H1 (cell line): ENCODE measurements around the gene SLC6A19. TPM values are rescaled to one million over a fixed set of nuclear protein-coding genes. Genes with fewer than 3 reads are reported as not detected.

Experiments
- CTCF ChIA-PET: fragments of 300-600 bp; sonication (Branson Sonifier 250); formaldehyde crosslinking; loops from one replicate; lab custom pipeline; 2021; ENCODE audit not compliant: partially characterized antibody; lab: Charles Lee
- POLR2A ChIA-PET: fragments of 300-600 bp; sonication (Branson Sonifier 250); formaldehyde crosslinking; loops from one replicate; lab custom pipeline; 2021; ENCODE audit warnings: inconsistent platforms; ENCODE audit not compliant: partially characterized antibody; lab: Charles Lee
- DNase-seq, 2 experiments: peaks; one replicate each; pipeline versions ENCODE4 v3.0.0 to v3.0.0-alpha.2; 2010 to 2022; ENCODE audit warnings: low spot score in 2 of 2, low read depth in 1 of 2, mixed read lengths in 1 of 2
- FAIRE-seq: peaks from 2 replicates; lab custom pipeline; 2011; peaks lifted over from hg19 to GRCh38; lab: Jason Lieb, UNC
- H2AFZ ChIP-seq: 2 replicates; pipeline ENCODE4 v1.8.1; 2012; ENCODE audit warnings: low read length, inconsistent platforms
- H2AK5ac ChIP-seq: 2 replicates; pipeline ENCODE4 v1.6.1; 2013; ENCODE audit warnings: low read depth, low read length
- H2BK120ac ChIP-seq: replicated peaks from 2 replicates; pipeline ENCODE3; 2013; ENCODE audit warnings: low read depth, low read length, inconsistent platforms
- H2BK12ac ChIP-seq: 2 replicates; pipeline ENCODE4 v1.6.1; 2013; ENCODE audit warnings: low read depth, low read length
- H2BK15ac ChIP-seq: 2 replicates; pipeline ENCODE4 v1.6.1; 2013; ENCODE audit warnings: low read length
- H2BK20ac ChIP-seq: 2 replicates; pipeline ENCODE4 v1.6.1; 2013; ENCODE audit warnings: low read length
- H2BK5ac ChIP-seq: 2 replicates; pipeline ENCODE4 v1.6.1; 2013; ENCODE audit warnings: low read depth, low read length
- H3K14ac ChIP-seq: 2 replicates; pipeline ENCODE4 v1.6.1; 2013; ENCODE audit warnings: inconsistent platforms; ENCODE audit not compliant: insufficient read length
- H3K18ac ChIP-seq: 2 replicates; pipeline ENCODE4 v1.6.1; 2013; ENCODE audit warnings: low read length; ENCODE audit errors: extremely low read depth
- H3K23ac ChIP-seq: 2 replicates; pipeline ENCODE4 v1.6.1; 2013; ENCODE audit warnings: inconsistent platforms; ENCODE audit not compliant: insufficient read length
- H3K23me2 ChIP-seq: 2 replicates; pipeline ENCODE4 v1.6.1; 2013; ENCODE audit warnings: low read depth, low read length
- H3K27ac ChIP-seq: 2 replicates; pipeline ENCODE4 v1.6.1; 2011; ENCODE audit warnings: low read depth, low read length, inconsistent platforms
- H3K27me3 ChIP-seq, 4 experiments: replicated peaks in 1 of 4; 1 replicate in 1 of 4; 2 replicates in 3 of 4; pipeline versions ENCODE4 v1.6.1 to v1.8.1; 2011 to 2013; ENCODE audit warnings: low read length in 3 of 4, mild to moderate bottlenecking in 3 of 4, inconsistent platforms in 2 of 4, mixed read lengths in 2 of 4, moderate library complexity in 1 of 4; ENCODE audit not compliant: control insufficient read depth in 3 of 4, insufficient read depth in 3 of 4; ENCODE audit errors: extremely low read depth in 1 of 4
- H3K36me3 ChIP-seq, 4 experiments: 2 replicates each; pipeline versions ENCODE4 v1.6.1 to v1.8.1; 2011 to 2013; ENCODE audit warnings: mild to moderate bottlenecking in 4 of 4, low read length in 3 of 4, moderate library complexity in 2 of 4, control low read depth in 1 of 4, inconsistent platforms in 1 of 4; ENCODE audit not compliant: insufficient read depth in 4 of 4, control insufficient read depth in 2 of 4
- H3K4ac ChIP-seq: replicated peaks from 2 replicates; pipeline ENCODE3; 2013; ENCODE audit warnings: low read length, low read depth, mixed read lengths, inconsistent platforms; ENCODE audit not compliant: insufficient read length
- H3K4me1 ChIP-seq, 4 experiments: replicated peaks in 1 of 4; 1 replicate in 1 of 4; 2 replicates in 3 of 4; pipeline versions ENCODE4 v1.6.1 to v1.8.1; 2011 to 2013; ENCODE audit warnings: low read length in 3 of 4, inconsistent platforms in 2 of 4, mixed read lengths in 1 of 4; ENCODE audit not compliant: insufficient read depth in 4 of 4, control insufficient read depth in 3 of 4
- H3K4me2 ChIP-seq, 2 experiments: 2 replicates each; pipeline versions ENCODE4 v1.6.1 to v1.8.1; 2011 to 2013; ENCODE audit warnings: low read depth in 2 of 2, low read length in 2 of 2, control low read depth in 1 of 2, inconsistent platforms in 1 of 2, mild to moderate bottlenecking in 1 of 2; ENCODE audit not compliant: insufficient read depth in 1 of 2
- H3K4me3 ChIP-seq, 4 experiments: fragments of 200-600, 300-600 bp in 1 of 4; sonication (generic), shearing (Covaris generic), sonication (Bioruptor Twin) in 1 of 4; 2 replicates each; pipeline versions ENCODE4 v1.5.1 to v1.8.1; 2011 to 2016; ENCODE audit warnings: low read length in 4 of 4, low read depth in 3 of 4, control low read depth in 2 of 4, inconsistent platforms in 2 of 4, mild to moderate bottlenecking in 2 of 4, mixed read lengths in 1 of 4, moderate library complexity in 1 of 4; ENCODE audit not compliant: insufficient read depth in 2 of 4; ENCODE audit errors: extremely low read depth in 1 of 4
- H3K56ac ChIP-seq: replicated peaks from 2 replicates; pipeline ENCODE3; 2013; ENCODE audit warnings: low read depth, mild to moderate bottlenecking, mixed read lengths, low read length, inconsistent platforms; ENCODE audit not compliant: insufficient read length
- H3K79me1 ChIP-seq: 2 replicates; pipeline ENCODE4 v1.6.1; 2013; ENCODE audit warnings: low read depth, low read length, control low read depth
- H3K79me2 ChIP-seq, 2 experiments: 2 replicates each; pipeline versions ENCODE4 v1.6.1 to v1.8.1; 2012 to 2013; ENCODE audit warnings: low read length in 2 of 2, mild to moderate bottlenecking in 2 of 2, inconsistent platforms in 1 of 2; ENCODE audit not compliant: insufficient read depth in 2 of 2, control insufficient read depth in 1 of 2
- H3K9ac ChIP-seq, 4 experiments: replicated peaks in 1 of 4; 1 replicate in 1 of 4; 2 replicates in 3 of 4; pipeline versions ENCODE4 v1.6.1 to v1.8.1; 2011 to 2013; ENCODE audit warnings: low read depth in 3 of 4, low read length in 3 of 4, control low read depth in 2 of 4, mild to moderate bottlenecking in 2 of 4, moderate library complexity in 2 of 4, inconsistent platforms in 1 of 4; ENCODE audit errors: extremely low read depth in 1 of 4
- H3K9me3 ChIP-seq, 2 experiments: 2 replicates each; pipeline versions ENCODE4 v1.6.1 to v1.8.1; 2012 to 2013; ENCODE audit warnings: mild to moderate bottlenecking in 2 of 2, moderate library complexity in 2 of 2, control low read depth in 1 of 2, inconsistent platforms in 1 of 2, low read depth in 1 of 2, low read length in 1 of 2, mixed read lengths in 1 of 2; ENCODE audit not compliant: insufficient read depth in 2 of 2
- H4K20me1 ChIP-seq, 2 experiments: replicated peaks in 1 of 2; 2 replicates each; pipeline versions ENCODE3 to v1.8.1; 2011 to 2013; ENCODE audit warnings: inconsistent platforms in 2 of 2, low read length in 2 of 2, mild to moderate bottlenecking in 1 of 2; ENCODE audit not compliant: insufficient read depth in 2 of 2, control insufficient read depth in 1 of 2
- H4K5ac ChIP-seq: 2 replicates; pipeline ENCODE4 v1.6.1; 2013; ENCODE audit warnings: low read length, low read depth, mixed read lengths, inconsistent platforms; ENCODE audit not compliant: insufficient read length
- H4K8ac ChIP-seq: 2 replicates; pipeline ENCODE4 v1.8.0; 2013; ENCODE audit warnings: mild to moderate bottlenecking, moderate library complexity, low read length, inconsistent platforms; ENCODE audit not compliant: insufficient read depth; ENCODE audit errors: extremely low read depth
- H4K91ac ChIP-seq: replicated peaks from 2 replicates; pipeline ENCODE3; 2013; ENCODE audit warnings: low read length, mixed read lengths, inconsistent platforms; ENCODE audit not compliant: insufficient read length
- ASH2L ChIP-seq: fragments of 200-600, 300-600 bp; sonication (generic); IDR thresholded peaks from one replicate; pipeline ENCODE4 v1.7.1; 2017; ENCODE audit warnings: low read length
- ATF3 ChIP-seq: IDR thresholded peaks from 2 replicates; pipeline ENCODE4 v1.6.1; 2011; ENCODE audit warnings: low read depth, mild to moderate bottlenecking, low read length; ENCODE audit not compliant: insufficient read depth
- CTCF ChIP-seq, 3 experiments: IDR thresholded peaks; 1 replicate in 2 of 3; 2 replicates in 1 of 3; pipeline versions ENCODE4 v1.5.1 to v1.6.1; 2011; ENCODE audit warnings: low read length in 3 of 3, mild to moderate bottlenecking in 3 of 3, inconsistent platforms in 2 of 3, low read depth in 1 of 3, moderate library complexity in 1 of 3; ENCODE audit not compliant: insufficient read depth in 1 of 3; ENCODE audit errors: control extremely low read depth in 1 of 3
- GTF2F1 ChIP-seq: IDR thresholded peaks from 2 replicates; pipeline ENCODE4 v1.6.1; 2012; ENCODE audit warnings: low read depth, low read length, improper control_type of control experiment, borderline replicate concordance
- HDAC2 ChIP-seq, 2 experiments: fragments of 300-600 bp in 1 of 2; sonication (generic) in 1 of 2; IDR thresholded peaks; 2 replicates each; pipeline ENCODE4 v1.6.1; 2011 to 2012; ENCODE audit warnings: low read depth in 2 of 2, low read length in 2 of 2, mild to moderate bottlenecking in 2 of 2, moderate library complexity in 2 of 2, borderline replicate concordance in 1 of 2, inconsistent platforms in 1 of 2
- MAX ChIP-seq: IDR thresholded peaks from 2 replicates; pipeline ENCODE4 v1.6.1; 2012; ENCODE audit warnings: inconsistent platforms
- PHF8 ChIP-seq: fragments of 200-600 bp; sonication (generic); conservative IDR thresholded peaks from 2 replicates; pipeline ENCODE4 v1.7.1; 2012; ENCODE audit warnings: low read depth, mild to moderate bottlenecking, inconsistent platforms, low read length, moderate library complexity
- SIRT6 ChIP-seq: IDR thresholded peaks from one replicate; pipeline ENCODE4 v1.7.1; 2012; ENCODE audit warnings: low read length, inconsistent platforms
- TEAD4 ChIP-seq: IDR thresholded peaks from 2 replicates; pipeline ENCODE4 v1.6.1; 2012; ENCODE audit warnings: low read depth, low read length, inconsistent platforms, mixed read lengths
- WGBS, 2 experiments: shearing (Covaris generic) in 1 of 2; methylation state at CpG; one replicate each; pipeline versions ENCODE4 v1.1.6 to v1.1.7; 2013 to 2015; ENCODE audit warnings: low lambda C conversion rate in 2 of 2, mixed read lengths in 2 of 2, inconsistent platforms in 1 of 2, low coverage in 1 of 2, missing lambda C conversion rate in 1 of 2; ENCODE audit not compliant: insufficient replicate concordance in 2 of 2, insufficient coverage in 1 of 2, insufficient read length in 1 of 2; ENCODE audit errors: extremely low coverage in 1 of 2, missing lambda C conversion rate in 1 of 2; 5-methylcytosine and 5-hydroxymethylcytosine counted together
- polyA plus RNA-seq, 7 experiments: library from polyadenylated mRNA; depleted of rRNA in 3 of 7; stranded (reverse) in 5 of 7; unstranded in 2 of 7; fragments of >200 nt in 5 of 7; fragments of 200-250 nt in 2 of 7; gene quantifications; 1 replicate in 5 of 7; 2 replicates in 1 of 7; 4 replicates in 1 of 7; pipeline versions ENCODE4 v1.2.1 to v1.2.3, GENCODE V29; 2011 to 2013; ENCODE audit warnings: missing spikeins in 2 of 7, mixed read lengths in 2 of 7
- total RNA-seq: library from RNA; stranded (reverse); fragmentation: NEBNext Ultra II Directional; extraction: Animal tissue kit (Norgen Biotek cat#: 25700); gene quantifications from 2 replicates; pipeline ENCODE4 v1.2.1, GENCODE V29; 2021

Gene SLC6A19
- total and polyA plus RNA-seq, 2 of the 8 experiments (the other 6 are each of a cell fraction or from before 2014, with no cell fraction given): 0.02 TPM; not detected in 1

- H2BK120ac ChIP-seq: no peak overlapping the region
- H2BK15ac ChIP-seq: no peak overlapping the region
- H3K23ac ChIP-seq: no peak overlapping the region
- no peak overlapping the region for H3K4me2 ChIP-seq
- H3K14ac ChIP-seq: no peak overlapping the region
- 86% methylated on average over 9 of the region's 9 CpGs; no CpG with 5 or more reads in 1 of the 2 experiments for WGBS, 2 experiments
- ChIA-PET POLR2A (interaction anchor here (0.6 kb wide), 1 partner anchor 373 kb away, joined by 4 read pairs; no protein-coding TSS in a partner anchor), CTCF (interaction anchor here (0.6 kb wide), 1 partner anchor 11 kb away, joined by 3 read pairs; no protein-coding TSS in a partner anchor)
- no peak overlapping the region for H4K5ac ChIP-seq
- H2BK12ac ChIP-seq: no peak overlapping the region; the same call in 1 of the 2 replicates
- peaks cover 6% of the 10 kb centered on the region; the same call in 1 of the 2 replicates for H3K23me2 ChIP-seq
- peaks cover 0 to 2% (median 0%) of the 10 kb centered on the region in 4 experiments; a peak in 2 of 7 replicates for H3K4me1 ChIP-seq
- H3K56ac ChIP-seq: no peak overlapping the region
- H3K9ac ChIP-seq: no peak overlapping the region
- H3K18ac ChIP-seq: no peak overlapping the region
- no peak overlapping the region for H2AK5ac ChIP-seq
- no peak overlapping the region for H3K27ac ChIP-seq
- no peak overlapping the region for H4K91ac ChIP-seq
- no peaks in the 10 kb centered on the region; a peak in 1 of 7 replicates for H3K27me3 ChIP-seq
- no peaks in the 10 kb centered on the region for H3K36me3 ChIP-seq
- no peak overlapping the region for H4K8ac ChIP-seq
- FAIRE-seq (no peak), DNase-seq (no peak)
- peaks cover 0 to 3% of the 10 kb centered on the region in 2 experiments for H4K20me1 ChIP-seq
- no peak overlapping the region for H3K4ac ChIP-seq
- H3K79me2 ChIP-seq: no peaks in the 10 kb centered on the region
- H3K9me3 ChIP-seq: peaks cover 0 to 4% of the 10 kb centered on the region in 2 experiments; a peak in 1 of 4 replicates
- H2BK5ac ChIP-seq: no peak overlapping the region
- H2AFZ ChIP-seq: no peak overlapping the region
- no peaks in the 10 kb centered on the region for H3K79me1 ChIP-seq
- H3K4me3 ChIP-seq: no peak overlapping the region
- H2BK20ac ChIP-seq: no peak overlapping the region
- TF ChIP-seq HDAC2 (IDR thresholded peaks at IDR 0.05; ENCODE audit: borderline replicate concordance in 1 of 2, low read depth in 2 of 2, low read length in 2 of 2) (no peak), PHF8 (no peak), MAX (no peak), SIRT6 (no peak), ASH2L (no peak), TEAD4 (no peak), CTCF (IDR thresholded peaks at IDR 0.05; ENCODE audit: control extremely low read depth in 1 of 3, insufficient read depth in 1 of 3, low read depth in 1 of 3, low read length in 3 of 3) (no peak), GTF2F1 (no peak), ATF3 (no peak)
These were observed 20.8 kb downstream of the SLC6A19 start for GRCh38 chr5:1222147-1222546.
